GM08714 (cell line): Measurements from ENCODE around the gene PHTF1.
"Not testable (repeated sequence)": the region's sequence is repeated elsewhere in the genome, so short reads cannot be mapped to it uniquely, and the experiment has no call there.

Experiments
- H3K4me3 ChIP-seq: fragments of 200-500 bp; sonication (Bioruptor generic); 2 replicates; pipeline ENCODE4 v1.5.1; 2014; ENCODE audit warnings: mild to moderate bottlenecking, low read length, inconsistent platforms
- ZNF274 ChIP-seq: IDR thresholded peaks from 2 replicates; pipeline ENCODE4 v1.6.1; 2012; ENCODE audit warnings: mild to moderate bottlenecking, low read depth, low read length

The PHTF1 gene

DNA sequence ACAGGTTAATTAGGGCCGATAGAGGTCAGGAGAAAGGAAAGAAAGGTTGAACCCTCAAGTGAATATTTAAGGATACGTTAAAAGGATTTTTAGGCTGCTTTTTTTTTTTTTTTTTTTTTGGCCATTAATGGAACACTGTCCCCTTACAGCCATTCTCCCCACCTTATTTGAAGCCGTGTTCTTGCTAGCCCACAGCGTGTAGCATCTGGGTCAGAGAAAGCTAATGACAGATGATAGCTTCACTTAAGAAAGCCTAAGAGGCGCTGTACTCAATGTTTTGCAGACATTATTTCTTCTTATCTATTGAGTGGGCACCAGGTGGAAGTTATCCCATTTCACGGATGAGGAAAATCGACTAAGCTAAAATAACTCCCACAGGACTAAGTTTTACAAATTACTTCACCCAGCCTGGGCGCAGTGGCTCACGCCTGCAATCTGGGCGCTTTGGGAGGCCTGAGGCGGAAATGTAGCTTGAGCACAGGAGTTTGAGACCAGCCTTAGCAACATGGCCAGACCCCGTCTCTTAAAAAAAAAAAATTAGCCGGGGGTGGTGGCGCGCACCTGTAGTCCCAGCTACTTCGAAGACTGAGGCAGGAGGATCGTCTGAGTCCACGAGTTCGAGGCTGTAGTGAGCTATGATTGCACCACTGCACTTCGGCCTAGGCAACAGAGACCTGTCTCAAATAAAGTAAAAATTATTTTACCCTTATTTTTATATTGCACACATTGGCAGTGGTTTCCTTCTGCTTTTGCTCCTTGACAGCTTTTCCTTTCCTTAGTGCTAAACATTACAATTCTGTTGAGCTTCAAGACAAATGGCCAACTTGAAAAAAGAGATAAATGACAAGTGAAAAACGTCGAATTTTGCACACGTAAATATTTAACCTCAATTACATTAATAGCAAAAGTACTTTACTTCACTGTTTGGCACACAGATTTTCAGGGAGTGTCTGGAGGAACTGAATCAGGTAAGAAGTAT, 1.1 kb upstream of the PHTF1 start:
- peak overlapping the region; percentile 100; the same call in 1 of the 2 replicates for H3K4me3 ChIP-seq
- TF ChIP-seq ZNF274 = no peak

DNA sequence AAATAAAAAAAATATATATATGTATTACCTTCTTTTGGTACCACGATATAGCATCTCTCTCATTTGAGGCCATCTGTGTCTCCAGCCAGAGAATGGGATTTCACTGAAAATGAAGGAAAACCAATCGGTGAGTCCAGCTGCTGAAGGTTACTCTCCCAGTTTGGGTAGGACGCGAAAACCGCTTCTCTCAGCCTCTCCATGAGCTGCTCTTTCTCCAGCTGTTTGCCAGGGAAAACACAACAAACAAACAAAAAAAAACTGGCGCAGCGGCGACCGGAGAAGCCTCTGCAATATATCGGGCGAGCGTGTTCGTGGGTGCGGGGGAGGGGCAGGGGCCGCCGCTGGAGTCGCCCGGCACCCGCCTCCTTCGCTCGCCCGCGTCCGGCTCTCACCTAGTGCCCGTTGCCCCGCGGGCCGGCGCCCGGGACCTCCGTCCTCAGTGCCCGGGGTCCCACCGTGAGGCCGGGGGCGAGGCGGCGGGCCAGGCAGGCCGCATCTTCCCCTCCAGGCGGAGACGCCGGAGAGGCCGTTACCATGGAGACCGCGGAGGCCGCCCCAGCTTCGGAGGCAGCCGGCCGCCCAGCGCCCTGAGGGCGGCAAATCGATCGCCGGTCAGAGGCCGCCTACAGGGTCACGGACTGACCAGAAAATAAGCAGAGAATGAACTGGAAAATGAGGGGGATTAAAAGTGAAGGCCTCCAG, 504 bp downstream of the PHTF1 start:
- TF ChIP-seq ZNF274 = no peak
- H3K4me3 ChIP-seq = peak overlapping the region; percentile 100

DNA sequence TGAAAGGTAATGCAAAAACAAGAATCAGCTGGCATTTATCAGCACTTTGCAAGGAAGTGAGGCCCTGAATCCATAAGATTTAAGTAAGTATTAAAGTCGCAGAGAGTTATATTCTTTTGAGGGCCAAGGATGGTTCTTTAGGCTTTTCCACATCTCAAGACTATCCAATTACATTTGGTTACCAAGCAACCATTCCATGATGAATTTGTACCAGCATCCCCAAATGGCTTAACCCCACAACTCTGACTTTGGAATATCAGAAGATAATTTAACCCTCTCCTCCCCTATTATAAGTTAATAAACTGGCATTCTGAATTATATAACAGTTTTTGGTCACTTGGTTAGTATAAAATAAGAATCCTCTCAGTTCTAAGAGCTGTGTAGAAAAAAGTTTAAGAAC, 2.8 kb downstream of the PHTF1 start:
- H3K4me3 ChIP-seq = peak overlapping the region; percentile 20; the same call in 1 of the 2 replicates
- TF ChIP-seq ZNF274 = no peak

DNA sequence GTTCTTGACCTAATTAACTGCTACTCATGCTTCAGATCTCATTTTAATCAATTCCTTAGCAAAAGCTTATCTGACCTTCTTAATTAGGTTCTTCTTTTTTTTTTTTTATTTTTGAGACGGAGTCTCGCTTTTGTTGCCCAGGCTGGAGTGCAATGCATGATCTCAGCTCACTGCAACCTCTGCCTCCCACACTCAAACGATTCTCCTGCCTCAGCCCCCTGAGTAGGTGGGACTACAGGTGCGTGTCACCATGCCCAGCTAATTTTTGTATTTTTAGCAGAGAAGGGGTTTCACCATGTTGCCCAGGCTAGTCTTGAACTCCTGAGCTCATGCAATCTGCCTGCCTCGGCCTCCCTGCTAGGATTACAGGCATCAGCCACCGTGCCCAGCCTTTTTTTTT, 6.0 kb downstream of the PHTF1 start:
- H3K4me3 ChIP-seq = not testable (repeated sequence)

GRCh38 chr1:113751516-113751915, 7.8 kb downstream of the PHTF1 start:
- no peak for TF ChIP-seq ZNF274
- H3K4me3 ChIP-seq = no peak overlapping the region

GRCh38 chr1:113751114-113751513, 8.2 kb downstream of the PHTF1 start:
- H3K4me3 ChIP-seq = no peak overlapping the region
- no peak for TF ChIP-seq ZNF274

GRCh38 chr1:113749402-113749801, 9.9 kb downstream of the PHTF1 start:
- no peak for TF ChIP-seq ZNF274
- H3K4me3 ChIP-seq = no peak overlapping the region

DNA sequence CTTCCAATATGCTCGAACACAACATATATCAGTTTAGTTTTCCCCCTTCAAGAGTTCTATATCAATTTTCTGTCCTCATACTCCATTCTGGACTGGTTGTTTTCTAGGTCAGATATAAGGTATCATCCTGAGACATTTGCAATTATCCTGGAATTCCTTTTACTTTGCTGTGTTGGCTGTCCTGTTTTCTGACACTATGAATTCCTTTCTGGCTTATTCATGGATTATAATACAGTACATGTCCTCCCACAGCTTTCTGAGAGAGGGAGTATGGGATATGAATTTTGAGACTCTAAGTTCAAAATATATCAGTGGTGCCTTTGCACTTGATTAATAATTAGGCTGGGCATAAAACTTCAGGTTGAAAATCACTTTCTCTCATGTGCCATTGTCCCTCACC, 11.9 kb downstream of the PHTF1 start:
- no peak for TF ChIP-seq ZNF274
- no peak overlapping the region for H3K4me3 ChIP-seq

DNA sequence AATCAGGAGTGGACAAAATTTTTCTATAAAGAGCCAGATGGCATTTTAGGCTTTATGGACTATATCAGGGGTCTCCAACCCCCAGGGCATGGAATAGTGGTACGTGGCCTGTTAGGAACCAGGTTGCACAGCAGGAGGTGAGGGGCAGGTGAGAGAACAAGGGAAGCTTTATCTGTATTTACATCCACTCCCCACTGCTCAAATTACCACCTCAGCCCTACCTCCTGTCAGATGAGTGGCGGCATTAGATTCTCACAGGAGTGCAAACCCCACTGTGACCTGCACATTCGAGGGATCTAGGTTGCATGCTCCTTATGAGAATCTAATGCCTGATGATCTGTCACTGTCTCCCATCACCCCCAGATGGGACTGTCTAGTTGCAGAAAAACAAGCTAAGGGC, 13.9 kb downstream of the PHTF1 start:
- H3K4me3 ChIP-seq = no peak overlapping the region
- TF ChIP-seq ZNF274 = no peak

DNA sequence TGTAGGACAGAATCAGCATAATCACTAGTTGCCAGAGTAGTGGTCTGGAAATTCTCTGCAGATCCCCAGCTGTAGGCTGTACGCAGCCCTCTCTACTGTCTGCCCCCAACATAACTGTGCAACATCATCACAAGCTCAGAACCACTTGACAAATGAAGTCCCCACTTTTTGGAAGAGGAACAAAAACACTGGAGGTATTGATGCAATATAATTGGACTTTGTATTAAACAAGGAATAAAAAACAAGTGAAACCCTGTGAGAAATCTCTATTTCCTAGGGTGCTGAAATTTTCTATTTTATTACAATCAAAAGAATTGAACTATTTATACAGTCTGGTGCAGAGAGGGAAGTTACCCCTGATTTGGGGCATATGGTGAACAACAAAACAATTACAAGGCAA, 15.2 kb downstream of the PHTF1 start:
- no peak for TF ChIP-seq ZNF274
- H3K4me3 ChIP-seq = no peak overlapping the region

- H3K4me3 ChIP-seq = no peak overlapping the region
- no peak for TF ChIP-seq ZNF274
Measured at GRCh38 chr1:113742515-113742914, 16.8 kb downstream of the PHTF1 start.

DNA sequence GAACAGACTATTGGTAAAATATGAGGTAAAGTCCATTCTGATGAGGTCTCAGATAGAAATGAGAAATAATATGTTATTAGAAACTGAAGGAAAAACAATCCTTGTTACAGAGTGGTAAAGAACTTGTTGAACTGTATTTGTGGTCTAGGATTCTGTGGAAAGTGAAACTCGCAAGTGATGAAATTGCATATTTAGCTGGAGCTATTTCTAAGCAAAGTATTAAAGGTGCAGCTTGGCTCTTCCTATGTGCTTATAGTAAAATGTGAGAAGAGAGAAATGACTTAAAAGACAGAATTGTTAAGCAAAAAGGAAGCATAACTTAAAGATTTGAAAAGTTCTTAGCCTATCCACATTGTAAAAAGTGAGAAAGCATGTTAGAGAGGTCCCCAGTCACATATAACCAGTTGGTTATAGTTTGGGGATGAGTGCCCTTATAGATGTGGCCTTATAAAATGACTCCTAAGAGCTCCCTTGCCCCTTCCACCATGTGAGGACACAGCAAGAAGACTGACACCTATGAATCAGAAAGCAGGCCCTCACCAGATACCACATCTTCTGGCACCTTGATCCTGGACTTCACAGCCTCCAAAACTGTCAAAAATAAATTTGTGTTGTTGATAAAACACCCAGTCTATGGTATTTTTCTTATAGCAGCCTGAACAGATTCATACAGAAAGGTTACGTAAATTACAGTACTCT, 24.8 kb downstream of the PHTF1 start:
- no peak overlapping the region for H3K4me3 ChIP-seq
- no peak for TF ChIP-seq ZNF274

GRCh38 chr1:113732802-113733201, 26.5 kb downstream of the PHTF1 start:
- TF ChIP-seq ZNF274 = no peak
- no peak overlapping the region for H3K4me3 ChIP-seq

DNA sequence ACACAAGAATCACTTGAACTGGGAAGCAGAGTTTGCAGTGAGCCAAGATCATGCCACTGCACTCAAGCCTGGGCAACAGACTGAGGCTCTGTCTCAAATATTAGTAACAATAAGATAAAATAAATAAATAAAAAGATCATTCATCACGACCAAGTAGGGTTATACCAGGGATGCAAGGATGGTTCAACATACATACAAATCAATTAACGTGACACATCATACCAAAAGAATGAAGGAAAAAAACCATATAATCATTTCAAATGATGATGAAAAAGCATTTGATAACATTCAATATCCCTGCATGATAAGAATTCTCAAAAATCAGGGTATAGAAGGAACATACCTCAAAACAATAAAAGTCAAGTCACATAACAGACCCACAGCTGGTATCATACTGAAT, 38.3 kb downstream of the PHTF1 start:
- no peak for TF ChIP-seq ZNF274
- H3K4me3 ChIP-seq = no peak overlapping the region

DNA sequence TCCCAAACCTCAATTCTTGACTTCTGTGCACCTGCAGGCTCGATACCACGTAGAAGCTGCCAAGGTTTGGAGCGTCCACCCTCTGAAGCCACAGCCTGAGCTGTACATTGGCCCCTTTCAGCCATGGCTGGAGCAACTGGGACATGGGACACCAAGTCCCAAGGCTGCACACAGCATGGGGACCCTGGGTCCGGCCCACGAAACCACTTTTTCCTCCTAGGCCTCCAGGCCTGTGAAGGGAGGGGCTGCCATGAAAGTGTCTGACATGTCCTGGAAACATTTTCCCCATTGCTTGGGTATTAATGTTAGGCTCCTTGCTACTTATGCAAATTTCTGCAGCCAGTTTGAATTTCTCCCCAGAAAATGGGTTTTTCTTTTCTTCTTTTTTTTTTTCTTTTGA, 40.7 kb downstream of the PHTF1 start:
- H3K4me3 ChIP-seq = not testable (repeated sequence)

DNA sequence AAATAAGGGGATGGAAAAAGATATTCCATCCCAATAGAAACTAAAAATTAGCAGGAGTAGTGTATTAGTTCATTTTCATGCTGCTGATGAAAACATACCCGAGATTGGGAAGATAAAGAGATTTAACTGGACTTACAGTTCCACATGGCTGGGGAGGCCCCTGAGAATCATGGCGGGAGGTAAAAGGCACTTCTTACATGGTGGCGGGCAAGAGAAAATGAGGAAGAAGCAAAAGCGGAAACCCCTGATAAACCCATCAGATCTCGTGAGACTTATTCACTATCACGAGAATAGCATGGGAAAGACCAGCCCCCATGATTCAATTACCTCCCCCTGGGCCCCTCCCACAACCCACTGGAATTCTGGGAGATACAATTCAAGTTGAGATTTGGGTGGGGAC, 41.8 kb downstream of the PHTF1 start:
- H3K4me3 ChIP-seq = not testable (repeated sequence)
